Vagina (tissue), 2 donors: ENCODE measurements around the gene ASTL. TPM values are rescaled to one million over a fixed set of nuclear protein-coding genes. Genes with fewer than 3 reads are reported as not detected.
A peak's percentile ranks its signal among the peaks of the same experiment; 100 is the strongest.

Source experiments
- DNase-seq, 2 donors: peaks; one replicate each; pipeline ENCODE4 v3.0.0-alpha.2; 2017; ENCODE audit errors: extremely low spot score in 2 of 2
- H3K27ac ChIP-seq: fragments of 200-600 bp; sonication (generic); one replicate; pipeline ENCODE4 v1.5.1; 2019
- H3K27me3 ChIP-seq: fragments of 200-600 bp; sonication (generic); one replicate; pipeline ENCODE4 v1.5.1; 2019
- H3K36me3 ChIP-seq, 2 donors: fragments of 200-600 bp; sonication (generic); one replicate each; pipeline ENCODE4 v1.5.1; 2017 to 2019
- H3K4me1 ChIP-seq: fragments of 200-600 bp; sonication (generic); one replicate; pipeline ENCODE4 v1.5.1; 2019
- H3K4me3 ChIP-seq, 2 donors: fragments of 200-600 bp; sonication (generic); 1 replicate in 1 of 2; 2 replicates in 1 of 2; pipeline ENCODE4 v1.5.1; 2016 to 2019
- H3K9me3 ChIP-seq: fragments of 200-600 bp; sonication (generic); one replicate; pipeline ENCODE4 v1.5.1; 2019
- POLR2A ChIP-seq, 2 donors: fragments of 450-650 bp; IDR thresholded peaks; one replicate each; pipeline ENCODE4 v1.6.1; 2017; ENCODE audit warnings: antibody characterized with exemption in 2 of 2, mild to moderate bottlenecking in 2 of 2, moderate library complexity in 2 of 2
- POLR2AphosphoS5 ChIP-seq, 2 donors: sonication (generic); formaldehyde crosslinking; IDR thresholded peaks; one replicate each; pipeline ENCODE4 v1.9.0; 2017; ENCODE audit warnings: antibody characterized with exemption in 2 of 2, mild to moderate bottlenecking in 2 of 2, low read depth in 1 of 2; ENCODE audit not compliant: insufficient read depth in 1 of 2
- intact Hi-C: fragments of 100-400 bp; cut with DNase I; formaldehyde crosslinking; loops from one replicate; pipeline ENCODE4 v1.15.1; 2023
- total RNA-seq: library from RNA; depleted of rRNA; stranded (reverse); fragments of >200 nt; gene quantifications from one replicate; pipeline ENCODE4 v1.2.3, GENCODE V29; 2016
- TF ChIP-seq, protein P1 (sequence below), 3 experiments: fragments of 450-650 bp in 2 of 3; fragments of 200-600 bp in 1 of 3; sonication (generic) in 1 of 3; IDR thresholded peaks; one replicate each; pipeline ENCODE4 v1.5.1; 2017 to 2019; ENCODE audit warnings: antibody characterized with exemption in 3 of 3, mild to moderate bottlenecking in 2 of 3, moderate library complexity in 2 of 3

The ASTL gene
- total RNA-seq, 1 donor from 2014 or later, result not detected

DNA sequence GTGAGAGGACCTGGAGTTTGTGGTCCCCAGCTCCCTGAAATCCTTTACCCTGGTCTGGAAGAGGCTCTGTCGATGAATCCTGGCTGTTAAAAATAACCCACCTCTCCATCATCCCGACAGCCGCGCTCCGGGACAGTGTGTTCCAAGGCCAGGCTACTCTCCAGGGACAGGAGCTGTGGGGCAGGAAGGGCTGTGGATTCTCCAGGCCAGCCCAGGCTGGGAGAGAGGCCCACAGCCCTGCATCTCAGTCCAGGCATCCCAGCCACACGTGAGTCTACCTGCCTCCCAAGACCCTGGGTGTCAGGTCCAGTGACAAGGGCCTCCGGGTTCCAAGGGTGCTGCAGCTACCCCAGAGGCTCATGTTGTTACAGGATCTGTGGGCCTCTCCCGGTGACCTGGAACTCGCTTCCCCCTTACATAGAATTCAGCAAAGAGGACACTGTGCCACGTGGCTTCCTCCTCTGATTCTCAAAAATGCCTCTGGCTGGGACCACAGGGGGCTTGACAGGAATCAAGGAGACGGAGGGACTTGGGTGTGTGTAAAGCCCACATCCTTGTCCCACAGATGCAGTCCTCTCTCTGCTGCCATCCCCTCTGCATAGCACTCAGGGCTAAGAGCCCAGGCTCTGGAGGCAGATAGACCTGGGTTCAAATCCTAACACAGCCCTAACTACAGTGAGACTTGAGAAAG is 39.3 kb downstream of the ASTL start:
- H3K9me3 ChIP-seq, result no peaks in the 10 kb centered on the region
- H3K27me3 ChIP-seq, result no peaks in the 10 kb centered on the region
- TF ChIP-seq, protein P1, sequence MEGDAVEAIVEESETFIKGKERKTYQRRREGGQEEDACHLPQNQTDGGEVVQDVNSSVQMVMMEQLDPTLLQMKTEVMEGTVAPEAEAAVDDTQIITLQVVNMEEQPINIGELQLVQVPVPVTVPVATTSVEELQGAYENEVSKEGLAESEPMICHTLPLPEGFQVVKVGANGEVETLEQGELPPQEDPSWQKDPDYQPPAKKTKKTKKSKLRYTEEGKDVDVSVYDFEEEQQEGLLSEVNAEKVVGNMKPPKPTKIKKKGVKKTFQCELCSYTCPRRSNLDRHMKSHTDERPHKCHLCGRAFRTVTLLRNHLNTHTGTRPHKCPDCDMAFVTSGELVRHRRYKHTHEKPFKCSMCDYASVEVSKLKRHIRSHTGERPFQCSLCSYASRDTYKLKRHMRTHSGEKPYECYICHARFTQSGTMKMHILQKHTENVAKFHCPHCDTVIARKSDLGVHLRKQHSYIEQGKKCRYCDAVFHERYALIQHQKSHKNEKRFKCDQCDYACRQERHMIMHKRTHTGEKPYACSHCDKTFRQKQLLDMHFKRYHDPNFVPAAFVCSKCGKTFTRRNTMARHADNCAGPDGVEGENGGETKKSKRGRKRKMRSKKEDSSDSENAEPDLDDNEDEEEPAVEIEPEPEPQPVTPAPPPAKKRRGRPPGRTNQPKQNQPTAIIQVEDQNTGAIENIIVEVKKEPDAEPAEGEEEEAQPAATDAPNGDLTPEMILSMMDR (IDR thresholded peaks at IDR 0.05), result no peak
- TF ChIP-seq POLR2A (IDR thresholded peaks at IDR 0.05) (no peak), POLR2AphosphoS5 (IDR thresholded peaks at IDR 0.05; ENCODE audit: insufficient read depth in 1 of 2, low read depth in 1 of 2) (no peak)
- intact Hi-C loops, result no loop called here
- no peak overlapping the region for H3K4me3 ChIP-seq
- H3K4me1 ChIP-seq, result no peaks in the 10 kb centered on the region
- H3K27ac ChIP-seq, result no peak overlapping the region
- H3K36me3 ChIP-seq, result no peaks in the 10 kb centered on the region
- DNase-seq, result peak in 1 of 2 donors; percentile 79

DNA sequence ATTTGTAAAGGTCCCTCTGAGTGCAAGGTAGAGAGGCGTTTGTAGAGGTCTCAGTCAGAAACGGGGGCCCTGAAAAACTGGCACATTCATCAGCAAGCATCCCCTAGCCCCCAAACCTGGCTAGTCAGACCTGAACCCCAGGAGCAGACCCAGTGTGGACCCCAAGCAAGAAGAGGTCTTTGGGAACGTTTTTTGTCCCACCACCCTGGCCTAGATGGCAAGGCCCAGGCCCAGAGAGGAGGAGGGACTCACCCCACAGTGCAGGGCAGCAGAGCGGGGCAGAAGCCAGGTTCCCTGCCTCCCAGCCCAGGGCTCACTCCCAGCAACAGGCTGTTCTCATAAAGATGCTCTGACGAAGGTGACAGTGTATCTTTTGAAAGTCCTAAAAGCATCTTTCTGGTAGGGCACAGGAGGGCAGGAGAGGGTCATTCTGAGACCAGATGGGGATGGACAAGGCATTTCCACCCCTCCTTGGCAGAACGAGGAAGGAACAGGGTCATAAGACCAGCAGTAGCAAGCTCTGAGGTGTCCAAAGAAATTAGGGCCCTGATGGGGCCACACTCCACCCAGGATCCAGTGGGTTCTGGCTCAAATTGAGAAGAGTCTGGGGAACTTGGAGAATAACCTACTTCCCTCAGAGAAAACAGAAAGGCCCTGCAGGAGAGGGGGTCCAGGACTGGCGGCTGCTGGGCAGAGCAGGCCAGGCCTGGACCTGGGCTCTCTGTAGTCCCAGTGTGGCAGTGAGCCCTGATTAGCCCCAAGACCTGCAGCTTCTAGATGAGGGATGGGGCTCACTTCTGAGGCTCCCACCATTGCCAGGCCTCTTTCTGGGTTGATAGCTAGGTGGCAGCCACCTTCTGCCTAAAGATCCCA is 40.1 kb downstream of the ASTL start:
- DNase-seq, result peak in 1 of 2 donors; percentile 85
- H3K27ac ChIP-seq, result no peak overlapping the region

DNA sequence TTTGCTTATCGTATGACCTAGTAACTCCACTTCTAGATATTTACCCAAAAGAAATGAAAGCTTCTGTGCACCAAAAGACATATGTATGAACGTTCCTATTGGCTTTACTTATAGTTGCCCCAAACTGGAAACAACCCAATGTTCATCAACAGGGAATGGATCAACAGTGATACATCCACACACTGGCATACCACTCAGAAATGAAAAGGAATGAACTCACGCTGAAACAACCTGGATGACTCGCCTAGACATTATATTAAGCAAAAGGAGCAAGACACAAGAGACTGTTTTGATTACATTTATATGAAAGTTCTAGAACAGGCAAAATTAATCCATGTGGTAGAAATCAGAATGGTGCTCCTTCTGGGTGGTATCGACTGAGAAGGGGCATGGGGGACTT is 40.9 kb downstream of the ASTL start:
- Histone ChIP-seq H3K36me3 (no peaks in the 10 kb centered on the region), H3K9me3 (no peaks in the 10 kb centered on the region), H3K27me3 (no peaks in the 10 kb centered on the region), H3K4me3 (no peak overlapping the region), H3K27ac (no peak overlapping the region), H3K4me1 (no peaks in the 10 kb centered on the region)
- TF ChIP-seq POLR2A (IDR thresholded peaks at IDR 0.05), result no peak
- TF ChIP-seq, protein P1 (IDR thresholded peaks at IDR 0.05), result no peak
- no peak for TF ChIP-seq POLR2AphosphoS5 (IDR thresholded peaks at IDR 0.05; ENCODE audit: insufficient read depth in 1 of 2, low read depth in 1 of 2)
- intact Hi-C loops, result no loop called here
- no peak for DNase-seq

More for the DNA sequence above, 40.1 kb downstream of the ASTL start:
- TF ChIP-seq, protein P1 (IDR thresholded peaks at IDR 0.05), result no peak
- TF ChIP-seq POLR2A (IDR thresholded peaks at IDR 0.05), result no peak
- TF ChIP-seq POLR2AphosphoS5 (IDR thresholded peaks at IDR 0.05; ENCODE audit: insufficient read depth in 1 of 2, low read depth in 1 of 2), result no peak
- Histone ChIP-seq H3K4me1 (no peaks in the 10 kb centered on the region), H3K9me3 (no peaks in the 10 kb centered on the region), H3K27me3 (no peaks in the 10 kb centered on the region), H3K36me3 (no peaks in the 10 kb centered on the region), H3K4me3 (no peak overlapping the region)
- intact Hi-C loops, result no loop called here

- no peak for DNase-seq
- peaks cover 9% of the 10 kb centered on the region for H3K4me1 ChIP-seq
- H3K9me3 ChIP-seq, result no peaks in the 10 kb centered on the region
- no peaks in the 10 kb centered on the region for H3K36me3 ChIP-seq
- H3K4me3 ChIP-seq, result no peak overlapping the region
- TF ChIP-seq POLR2AphosphoS5 (IDR thresholded peaks at IDR 0.05; ENCODE audit: insufficient read depth in 1 of 2, low read depth in 1 of 2) (no peak), POLR2A (IDR thresholded peaks at IDR 0.05) (no peak)
- TF ChIP-seq, protein P1 (IDR thresholded peaks at IDR 0.05), result no peak
- H3K27me3 ChIP-seq, result no peaks in the 10 kb centered on the region
- intact Hi-C loops, result no loop called here
- H3K27ac ChIP-seq, result no peak overlapping the region
Measured at GRCh38 chr2:96095116-96095636, 43.1 kb downstream of the ASTL start.
